Spleen (tissue), 11 donors: ENCODE data around the gene NGFR. TPM values are rescaled to one million over a fixed set of nuclear protein-coding genes. Genes with fewer than 3 reads are reported as not detected.
A peak's percentile ranks its signal among the peaks of the same experiment; 100 is the strongest.

Source experiments
- DNase-seq: peaks from one replicate; pipeline ENCODE4 v3.0.0-alpha.2; 2020
- H3K27ac ChIP-seq, 8 donors: fragments of 200-600 bp; sonication (generic) in 7 of 8; 1 replicate in 4 of 8; 2 replicates in 4 of 8; pipeline versions ENCODE4 v1.5.0 to v1.8.0; 2016 to 2021; ENCODE audit warnings: inconsistent platforms in 4 of 8, mild to moderate bottlenecking in 4 of 8, moderate library complexity in 1 of 8
- H3K27me3 ChIP-seq, 7 donors: fragments of 200-600 bp; sonication (generic) in 6 of 7; replicated peaks in 1 of 7; 1 replicate in 4 of 7; 2 replicates in 3 of 7; pipeline versions ENCODE4 v1.5.0 to v1.8.0; 2016 to 2021; ENCODE audit warnings: inconsistent platforms in 3 of 7, mild to moderate bottlenecking in 1 of 7
- H3K36me3 ChIP-seq, 6 donors: fragments of 200-600 bp; sonication (generic) in 5 of 6; 1 replicate in 4 of 6; 2 replicates in 2 of 6; pipeline versions ENCODE4 v1.5.0 to v1.8.0; 2016 to 2021; ENCODE audit warnings: inconsistent platforms in 2 of 6
- H3K4me1 ChIP-seq, 6 donors: fragments of 200-600 bp; sonication (generic) in 5 of 6; 1 replicate in 3 of 6; 2 replicates in 3 of 6; pipeline versions ENCODE4 v1.5.0 to v1.8.0; 2016 to 2021; ENCODE audit warnings: inconsistent platforms in 3 of 6
- H3K4me3 ChIP-seq, 8 donors: fragments of 200-600 bp; sonication (generic) in 7 of 8; 1 replicate in 4 of 8; 2 replicates in 4 of 8; pipeline versions ENCODE4 v1.5.0 to v1.8.0; 2016 to 2021; ENCODE audit warnings: inconsistent platforms in 4 of 8, mild to moderate bottlenecking in 4 of 8, moderate library complexity in 2 of 8
- H3K9me3 ChIP-seq, 8 donors: fragments of 200-600 bp; sonication (generic) in 7 of 8; 1 replicate in 4 of 8; 2 replicates in 4 of 8; pipeline versions ENCODE4 v1.5.0 to v1.8.0; 2016 to 2021; ENCODE audit warnings: inconsistent platforms in 4 of 8
- POLR2A ChIP-seq, 3 donors: fragments of 450-650 bp; IDR thresholded peaks; one replicate each; pipeline ENCODE4 v1.5.1; 2017; ENCODE audit warnings: antibody characterized with exemption in 3 of 3, mild to moderate bottlenecking in 1 of 3
- POLR2AphosphoS5 ChIP-seq, 3 donors: sonication (generic); formaldehyde crosslinking; IDR thresholded peaks; one replicate each; pipeline ENCODE4 v1.5.1; 2017; ENCODE audit warnings: antibody characterized with exemption in 3 of 3
- WGBS, 5 donors: extraction: QIAGEN DNeasy Blood & Tissue Kit in 3 of 5; methylation state at CpG; one replicate each; pipeline versions ENCODE4 v1.1.5 to v1.1.7; 2013 to 2018; 5-methylcytosine and 5-hydroxymethylcytosine counted together
- intact Hi-C: fragments of 100-400 bp; cut with DNase I; formaldehyde crosslinking; loops from one replicate; pipeline ENCODE4 v1.15.0; 2023; ENCODE audit warnings: low total_unique reads
- polyA plus RNA-seq, 3 donors: library from polyadenylated mRNA; stranded (reverse); fragments of 200-250 nt; gene quantifications; one replicate each; pipeline ENCODE4 v1.2.1, GENCODE V29; 2013
- total RNA-seq, 7 donors: library from RNA; depleted of rRNA in 3 of 7; stranded (reverse); fragments of >200 nt in 3 of 7; fragmentation: NEBNext Ultra II Directional in 4 of 7; extraction: Animal tissue kit (Norgen Biotek cat#: 25700) in 4 of 7; gene quantifications; one replicate each; pipeline versions ENCODE4 v1.1.0 to v1.2.1, GENCODE V29; 2016 to 2021
- TF ChIP-seq, protein P1 (sequence below), 11 experiments: fragments of 200-600 bp in 7 of 11; fragments of 450-650 bp in 4 of 11; sonication (generic) in 4 of 11; IDR thresholded peaks in 8 of 11; conservative IDR thresholded peaks in 3 of 11; 1 replicate in 7 of 11; 2 replicates in 4 of 11; pipeline versions ENCODE4 v1.4.0 to v1.8.0; 2016 to 2021; ENCODE audit warnings: antibody characterized with exemption in 11 of 11, inconsistent platforms in 4 of 11, mild to moderate bottlenecking in 1 of 11
- donor health status: healthy with polysubstance abuse.
- donor health status: DM: no; HTN: no; CAD: no; lungs with moderate emphysema.
- donor health status: DM: no; HTN: no; CAD: no.
- donor health status: Bipolar disorder and iron deficiency.
- donor health status: healthy.
- donor health status: DM: no; HTN: no; CAD: no.
- donor health status: DM: yes; HTN: yes; CAD: no.

The NGFR gene
- total and polyA plus RNA-seq, 10 donors = 4.1 to 36.8 (median 13.9) TPM

GRCh38 chr17:49518346-49519078, 23.4 kb downstream of the NGFR start:
- Histone ChIP-seq H3K27me3 (peaks cover 0 to 7% (median 0%) of the 10 kb centered on the region in 7 donors), H3K27ac (no peak overlapping the region), H3K4me1 (peaks cover 0 to 44% (median 23%) of the 10 kb centered on the region in 6 donors), H3K9me3 (no peaks in the 10 kb centered on the region), H3K36me3 (no peaks in the 10 kb centered on the region), H3K4me3 (no peak overlapping the region)
- 82 to 89% (median 89%) methylated on average over 6 of the region's 6 CpGs for WGBS, 5 donors
- intact Hi-C loops = no loop called here
- DNase-seq = peak; percentile 9
- TF ChIP-seq, protein P1, sequence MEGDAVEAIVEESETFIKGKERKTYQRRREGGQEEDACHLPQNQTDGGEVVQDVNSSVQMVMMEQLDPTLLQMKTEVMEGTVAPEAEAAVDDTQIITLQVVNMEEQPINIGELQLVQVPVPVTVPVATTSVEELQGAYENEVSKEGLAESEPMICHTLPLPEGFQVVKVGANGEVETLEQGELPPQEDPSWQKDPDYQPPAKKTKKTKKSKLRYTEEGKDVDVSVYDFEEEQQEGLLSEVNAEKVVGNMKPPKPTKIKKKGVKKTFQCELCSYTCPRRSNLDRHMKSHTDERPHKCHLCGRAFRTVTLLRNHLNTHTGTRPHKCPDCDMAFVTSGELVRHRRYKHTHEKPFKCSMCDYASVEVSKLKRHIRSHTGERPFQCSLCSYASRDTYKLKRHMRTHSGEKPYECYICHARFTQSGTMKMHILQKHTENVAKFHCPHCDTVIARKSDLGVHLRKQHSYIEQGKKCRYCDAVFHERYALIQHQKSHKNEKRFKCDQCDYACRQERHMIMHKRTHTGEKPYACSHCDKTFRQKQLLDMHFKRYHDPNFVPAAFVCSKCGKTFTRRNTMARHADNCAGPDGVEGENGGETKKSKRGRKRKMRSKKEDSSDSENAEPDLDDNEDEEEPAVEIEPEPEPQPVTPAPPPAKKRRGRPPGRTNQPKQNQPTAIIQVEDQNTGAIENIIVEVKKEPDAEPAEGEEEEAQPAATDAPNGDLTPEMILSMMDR (IDR thresholded peaks at IDR 0.05 in 8 of 11, conservative IDR thresholded peaks at IDR 0.05 in 3 of 11) = no peak
- TF ChIP-seq POLR2AphosphoS5 (IDR thresholded peaks at IDR 0.05) (no peak), POLR2A (IDR thresholded peaks at IDR 0.05) (no peak)

DNA sequence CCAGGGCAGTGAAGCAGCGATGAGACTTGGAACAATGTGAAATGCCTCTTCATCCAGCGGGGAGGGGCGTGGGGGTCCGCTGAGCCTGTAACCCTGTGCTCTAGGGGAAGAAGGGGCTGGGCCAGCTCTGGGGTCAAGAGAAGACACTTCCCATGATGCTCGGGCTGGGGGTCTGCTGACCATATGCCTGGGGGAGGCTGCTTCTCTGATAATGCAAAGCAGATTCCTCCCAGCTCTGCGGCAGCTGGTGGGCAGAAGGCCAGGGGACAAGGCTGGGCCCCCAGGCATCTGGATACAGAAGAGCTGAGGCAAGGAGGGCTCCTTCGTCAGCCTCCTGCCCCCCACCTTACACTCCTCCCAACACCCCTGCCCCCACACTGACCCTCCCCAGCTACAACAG, 24.7 kb downstream of the NGFR start:
- H3K36me3 ChIP-seq = no peaks in the 10 kb centered on the region
- WGBS, 5 donors = 67 to 85% (median 72%) methylated on average over 5 to 7 of the region's 7 CpGs
- H3K9me3 ChIP-seq = no peaks in the 10 kb centered on the region
- H3K27me3 ChIP-seq = peaks cover 0 to 14% (median 0%) of the 10 kb centered on the region in 7 donors
- no peak overlapping the region for H3K4me3 ChIP-seq
- no peak overlapping the region for H3K27ac ChIP-seq
- intact Hi-C loops = no loop called here
- no peak for DNase-seq
- H3K4me1 ChIP-seq = peaks cover 0 to 34% (median 16%) of the 10 kb centered on the region in 6 donors
- TF ChIP-seq POLR2AphosphoS5 (IDR thresholded peaks at IDR 0.05) (no peak), POLR2A (IDR thresholded peaks at IDR 0.05) (no peak)
- TF ChIP-seq, protein P1 (IDR thresholded peaks at IDR 0.05 in 8 of 11, conservative IDR thresholded peaks at IDR 0.05 in 3 of 11) = no peak

GRCh38 chr17:49520386-49521087, 25.4 kb downstream of the NGFR start:
- intact Hi-C loops = no loop called here
- no peaks in the 10 kb centered on the region for H3K9me3 ChIP-seq
- H3K27ac ChIP-seq = no peak overlapping the region
- peaks cover 0 to 26% (median 12%) of the 10 kb centered on the region in 6 donors for H3K4me1 ChIP-seq
- no peak overlapping the region for H3K4me3 ChIP-seq
- H3K27me3 ChIP-seq = peaks cover 0 to 17% (median 0%) of the 10 kb centered on the region in 7 donors
- TF ChIP-seq, protein P1 (IDR thresholded peaks at IDR 0.05 in 8 of 11, conservative IDR thresholded peaks at IDR 0.05 in 3 of 11) = no peak
- no peak for TF ChIP-seq POLR2AphosphoS5 (IDR thresholded peaks at IDR 0.05)
- TF ChIP-seq POLR2A (IDR thresholded peaks at IDR 0.05) = no peak
- DNase-seq = no peak
- no peaks in the 10 kb centered on the region for H3K36me3 ChIP-seq
- 71 to 85% (median 83%) methylated on average over 8 to 10 of the region's 10 CpGs for WGBS, 5 donors

GRCh38 chr17:49521088-49521450, 26.0 kb downstream of the NGFR start:
- TF ChIP-seq POLR2AphosphoS5 (IDR thresholded peaks at IDR 0.05) = no peak
- TF ChIP-seq, protein P1 (IDR thresholded peaks at IDR 0.05 in 8 of 11, conservative IDR thresholded peaks at IDR 0.05 in 3 of 11) = no peak
- TF ChIP-seq POLR2A (IDR thresholded peaks at IDR 0.05) = no peak
- peaks cover 0 to 21% (median 7%) of the 10 kb centered on the region in 6 donors for H3K4me1 ChIP-seq
- H3K27ac ChIP-seq = no peak overlapping the region
- no peak overlapping the region for H3K4me3 ChIP-seq
- peak; percentile 12 for DNase-seq
- intact Hi-C loops = no loop called here
- 83 to 91% (median 88%) methylated on average over 8 of the region's 8 CpGs for WGBS, 5 donors
- peaks cover 0 to 17% (median 0%) of the 10 kb centered on the region in 7 donors for H3K27me3 ChIP-seq
- H3K36me3 ChIP-seq = no peaks in the 10 kb centered on the region
- H3K9me3 ChIP-seq = no peaks in the 10 kb centered on the region
